ENCODE measurements around the gene GOLIM4. TPM values are rescaled to one million over a fixed set of nuclear protein-coding genes. Genes with fewer than 3 reads are reported as not detected.

The GOLIM4 gene
- total RNA-seq, 1 experiment from 2014 or later = 24.6 TPM

DNA sequence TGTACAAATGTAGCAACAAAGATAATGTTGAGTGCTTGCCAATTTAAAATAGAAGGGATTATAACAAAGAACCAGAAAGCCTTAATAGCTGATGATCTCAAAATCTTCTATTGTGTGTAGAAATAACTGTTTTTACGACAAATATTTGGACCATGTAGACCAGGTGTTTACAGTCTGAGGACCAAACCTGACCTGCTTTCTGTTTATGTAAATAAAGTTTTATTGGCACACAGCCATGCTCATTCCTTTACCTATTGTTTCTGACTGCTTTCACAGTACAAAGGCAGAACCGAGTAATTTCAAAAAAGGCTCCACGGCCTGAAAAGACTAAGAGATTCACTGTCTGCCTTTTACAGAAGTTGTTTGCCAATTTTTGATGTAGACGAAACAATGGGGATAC, 91.8 kb downstream of the GOLIM4 start:
- Mint-ChIP-seq H3K4me3 (no peak overlapping the region), H3K9me3 (no peaks in the 10 kb centered on the region), H3K4me1 (no peaks in the 10 kb centered on the region), H3K36me3 (ENCODE audit: insufficient read depth in 1 of 3, low read depth in 3 of 3) (no peaks in the 10 kb centered on the region; a peak in 1 of 7 replicates), H3K27me3 (ENCODE audit: low read depth) (no peaks in the 10 kb centered on the region), H3K27ac (no peak overlapping the region)
- Histone ChIP-seq H3K79me1 (ENCODE audit: insufficient read depth, low read depth, low read length, poor library complexity, severe bottlenecking) (no peaks in the 10 kb centered on the region), H3K9ac (ENCODE audit: extremely low read depth, insufficient read length, low read length) (no peak overlapping the region), H3K4me1 (ENCODE audit: insufficient read depth, low read length) (no peaks in the 10 kb centered on the region), H3K79me2 (ENCODE audit: insufficient read depth, low read length) (no peaks in the 10 kb centered on the region), H3K9me3 (ENCODE audit: control insufficient read depth, low read depth, low read length) (no peaks in the 10 kb centered on the region), H3K18ac (ENCODE audit: insufficient read length, low read depth, low read length) (no peak overlapping the region), H4K5ac (ENCODE audit: insufficient read length, low read depth, low read length) (no peak overlapping the region), H3K14ac (ENCODE audit: insufficient read depth, low read length) (no peak overlapping the region), H3K27ac (ENCODE audit: insufficient read length, low read depth, low read length) (no peak overlapping the region), H3K23me2 (ENCODE audit: insufficient read length, low read depth, low read length, poor library complexity, severe bottlenecking) (no peaks in the 10 kb centered on the region), H3T11ph (ENCODE audit: low read length) (no peak overlapping the region), H3K4me2 (ENCODE audit: insufficient read depth, insufficient read length, low read length) (no peak overlapping the region), H2BK20ac (ENCODE audit: low read depth, low read length, poor library complexity, severe bottlenecking) (no peak overlapping the region), H4K8ac (replicated peaks; ENCODE audit: insufficient read length, low read depth, low read length) (no peak overlapping the region), H3K56ac (ENCODE audit: insufficient read length, low read depth, low read length) (no peak overlapping the region), H2BK12ac (ENCODE audit: insufficient read length, low read depth, low read length) (no peak overlapping the region), H3K27me3 (ENCODE audit: insufficient read depth, low read length) (no peaks in the 10 kb centered on the region), H2AK5ac (ENCODE audit: insufficient read length, low read length) (no peak overlapping the region), H2BK120ac (ENCODE audit: low read depth, low read length, poor library complexity, severe bottlenecking) (no peak overlapping the region), H2BK15ac (ENCODE audit: low read depth, low read length) (no peak overlapping the region), H4K91ac (ENCODE audit: insufficient read length, low read depth, low read length) (no peak overlapping the region), H2AFZ (ENCODE audit: low read length) (no peak overlapping the region), H4K20me1 (ENCODE audit: control insufficient read depth, insufficient read depth, insufficient read length) (no peaks in the 10 kb centered on the region), H3K4ac (ENCODE audit: low read depth, low read length) (no peak overlapping the region), H3K23ac (ENCODE audit: insufficient read length, low read depth, low read length) (no peak overlapping the region), H2BK5ac (ENCODE audit: insufficient read length, low read length) (no peak overlapping the region)
- no CpG with 5 or more reads among the region's 4 CpGs for WGBS (ENCODE audit: extremely low coverage, insufficient read length, low lambda C conversion rate)
- TF ChIP-seq, protein P1, sequence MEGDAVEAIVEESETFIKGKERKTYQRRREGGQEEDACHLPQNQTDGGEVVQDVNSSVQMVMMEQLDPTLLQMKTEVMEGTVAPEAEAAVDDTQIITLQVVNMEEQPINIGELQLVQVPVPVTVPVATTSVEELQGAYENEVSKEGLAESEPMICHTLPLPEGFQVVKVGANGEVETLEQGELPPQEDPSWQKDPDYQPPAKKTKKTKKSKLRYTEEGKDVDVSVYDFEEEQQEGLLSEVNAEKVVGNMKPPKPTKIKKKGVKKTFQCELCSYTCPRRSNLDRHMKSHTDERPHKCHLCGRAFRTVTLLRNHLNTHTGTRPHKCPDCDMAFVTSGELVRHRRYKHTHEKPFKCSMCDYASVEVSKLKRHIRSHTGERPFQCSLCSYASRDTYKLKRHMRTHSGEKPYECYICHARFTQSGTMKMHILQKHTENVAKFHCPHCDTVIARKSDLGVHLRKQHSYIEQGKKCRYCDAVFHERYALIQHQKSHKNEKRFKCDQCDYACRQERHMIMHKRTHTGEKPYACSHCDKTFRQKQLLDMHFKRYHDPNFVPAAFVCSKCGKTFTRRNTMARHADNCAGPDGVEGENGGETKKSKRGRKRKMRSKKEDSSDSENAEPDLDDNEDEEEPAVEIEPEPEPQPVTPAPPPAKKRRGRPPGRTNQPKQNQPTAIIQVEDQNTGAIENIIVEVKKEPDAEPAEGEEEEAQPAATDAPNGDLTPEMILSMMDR (conservative IDR thresholded peaks at IDR 0.05) = no peak
- DNase-seq = no peak
